Measurements from ENCODE around the gene WASF3.

The WASF3 gene

DNA sequence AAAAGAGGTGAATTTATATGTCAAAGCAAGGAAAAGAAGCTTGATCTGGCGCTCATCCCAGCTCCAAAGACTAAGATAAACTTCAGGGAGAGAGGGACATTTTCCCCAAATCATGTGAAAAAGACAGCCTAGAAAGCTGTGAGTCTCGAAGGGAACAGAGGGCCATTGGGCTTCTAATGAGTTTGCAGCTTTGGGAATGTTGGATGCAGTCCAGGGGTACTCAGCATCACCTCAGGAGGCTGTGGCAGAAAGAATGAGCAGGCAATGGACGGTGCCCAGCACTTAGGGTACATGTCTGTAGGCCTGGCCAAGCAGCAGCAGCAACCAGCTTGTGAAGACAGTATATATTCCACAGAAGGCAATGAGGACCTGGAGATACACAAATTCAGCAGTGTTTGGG lies 25.7 kb upstream of the WASF3 start:
- Histone ChIP-seq H3K36me3 (ENCODE audit: control insufficient read depth in 4 of 4, insufficient read depth in 4 of 4, low read length in 3 of 4) (no peaks in the 10 kb centered on the region), H3K27ac (ENCODE audit: insufficient read depth in 1 of 2, low read depth in 1 of 2, low read length in 2 of 2, poor library complexity in 1 of 2, severe bottlenecking in 2 of 2) (no peak overlapping the region), H3K27me3 (replicated peaks in 2 of 5; ENCODE audit: control insufficient read depth in 4 of 5, insufficient read depth in 5 of 5, low read length in 4 of 5) (peaks cover 0 to 11% (median 0%) of the 10 kb centered on the region in 5 experiments), H3K4me1 (ENCODE audit: control extremely low read depth in 1 of 4, control insufficient read depth in 4 of 4, insufficient read depth in 4 of 4, low read length in 3 of 4) (no peaks in the 10 kb centered on the region), H3K9me3 (ENCODE audit: control extremely low read depth in 1 of 5, control insufficient read depth in 4 of 5, insufficient read depth in 2 of 5, low read depth in 1 of 5, low read length in 4 of 5) (no peaks in the 10 kb centered on the region), H3K4me3 (ENCODE audit: control insufficient read depth in 1 of 7, extremely low read depth in 1 of 7, insufficient read depth in 4 of 7, low read depth in 2 of 7, low read length in 6 of 7) (no peak overlapping the region)
- WGBS (ENCODE audit: insufficient coverage): 100% methylated on average over 2 of the region's 3 CpGs
- CTCF ChIA-PET: interaction anchor here (0.9 kb wide), 1 partner anchor 10 kb away, joined by 5 read pairs; no protein-coding TSS in a partner anchor
- POLR2A ChIA-PET: no interaction called here
- DNase-seq: no peak

DNA sequence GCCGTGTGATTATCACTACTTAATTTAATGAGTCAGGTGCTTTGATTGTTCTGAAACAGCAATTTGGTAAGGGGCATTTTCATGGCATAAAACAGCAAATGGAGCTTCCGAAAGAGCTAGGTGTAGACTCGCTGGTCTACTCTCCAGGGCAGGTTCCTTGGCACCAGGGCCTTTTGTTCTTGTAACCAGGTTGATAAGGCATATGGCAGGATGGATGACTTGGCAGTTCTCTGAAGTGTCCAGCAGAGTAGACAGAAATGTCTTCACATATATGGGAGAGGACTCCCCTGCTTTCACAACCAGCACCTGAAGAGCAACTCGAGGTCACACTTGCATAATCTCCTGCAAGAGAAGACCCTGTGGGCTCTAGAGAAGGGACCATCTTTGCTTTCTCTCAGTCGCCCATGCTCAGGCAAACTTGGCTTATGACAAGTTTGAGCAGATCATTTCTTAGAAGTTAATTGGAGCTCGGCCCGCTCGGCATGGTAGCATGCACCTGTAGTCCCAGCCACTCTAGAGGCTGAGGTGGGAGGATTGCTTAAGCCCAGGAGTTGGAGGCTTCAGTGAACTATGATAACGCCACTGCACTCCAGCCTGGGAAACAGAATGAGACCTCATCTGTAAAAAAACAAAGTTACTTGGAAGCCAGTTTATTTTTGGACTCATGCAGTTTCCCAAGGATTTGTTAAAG lies 23.3 kb upstream of the WASF3 start:
- Histone ChIP-seq H3K9me3 (ENCODE audit: control extremely low read depth in 1 of 5, control insufficient read depth in 4 of 5, insufficient read depth in 2 of 5, low read depth in 1 of 5, low read length in 4 of 5) (no peaks in the 10 kb centered on the region), H3K36me3 (ENCODE audit: control insufficient read depth in 4 of 4, insufficient read depth in 4 of 4, low read length in 3 of 4) (no peaks in the 10 kb centered on the region), H3K27me3 (replicated peaks in 2 of 5; ENCODE audit: control insufficient read depth in 4 of 5, insufficient read depth in 5 of 5, low read length in 4 of 5) (peaks cover 0 to 9% (median 4%) of the 10 kb centered on the region in 5 experiments), H3K27ac (ENCODE audit: insufficient read depth in 1 of 2, low read depth in 1 of 2, low read length in 2 of 2, poor library complexity in 1 of 2, severe bottlenecking in 2 of 2) (no peak overlapping the region), H3K4me1 (ENCODE audit: control extremely low read depth in 1 of 4, control insufficient read depth in 4 of 4, insufficient read depth in 4 of 4, low read length in 3 of 4) (no peaks in the 10 kb centered on the region), H3K4me3 (ENCODE audit: control insufficient read depth in 1 of 7, extremely low read depth in 1 of 7, insufficient read depth in 4 of 7, low read depth in 2 of 7, low read length in 6 of 7) (no peak overlapping the region)
- WGBS (ENCODE audit: insufficient coverage): 97% methylated on average over 5 of the region's 9 CpGs
- no peak for DNase-seq
- ChIA-PET POLR2A (no interaction called here), CTCF (interaction anchor here (1.4 kb wide), 1 partner anchor 39 kb away, joined by 3 read pairs; no protein-coding TSS in a partner anchor)

DNA sequence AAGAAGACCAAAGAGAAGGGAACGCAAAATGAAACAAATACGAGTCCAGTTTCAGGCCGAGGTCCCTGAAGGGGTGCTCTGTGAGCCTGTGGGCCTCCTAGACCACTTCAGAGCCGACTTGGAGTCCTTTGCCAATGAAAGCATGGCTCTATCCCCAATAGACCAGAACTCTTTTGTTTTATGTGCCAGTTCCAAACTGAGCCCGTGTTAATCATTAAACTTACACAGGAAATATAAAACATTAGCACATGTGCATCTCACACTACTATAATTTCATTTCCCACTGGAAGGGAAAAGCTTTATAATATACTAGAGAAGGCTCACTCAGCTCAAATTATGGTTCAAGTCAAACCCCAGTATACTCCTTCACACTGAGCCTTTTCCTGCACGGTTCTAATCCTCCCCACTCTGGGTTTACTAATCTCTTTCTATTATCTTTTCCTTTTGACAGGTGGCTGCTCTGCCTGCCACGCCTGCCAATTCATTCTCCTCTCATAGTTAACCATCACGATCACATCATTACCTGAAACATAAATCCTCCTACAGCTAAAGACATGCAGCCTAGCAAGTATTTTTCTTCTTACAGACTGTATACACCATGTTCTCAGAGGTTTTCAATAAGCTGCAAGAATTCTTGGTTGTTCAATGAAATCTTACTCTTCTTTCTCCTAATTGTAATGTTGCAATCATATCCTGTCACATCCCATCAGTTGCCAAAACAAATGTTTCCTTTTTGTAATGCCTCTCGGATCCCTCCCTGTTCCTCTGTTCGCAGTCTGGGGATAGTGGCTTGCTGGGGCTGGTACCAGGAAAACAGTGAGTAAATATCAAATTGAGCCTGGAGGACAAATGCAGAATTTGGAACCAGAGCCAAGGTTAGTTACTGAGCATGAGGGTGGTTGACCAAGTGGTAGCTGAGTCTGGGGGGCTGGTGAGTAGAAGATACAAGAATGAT lies 18.8 kb upstream of the WASF3 start:
- 82% methylated on average over 8 of the region's 10 CpGs for WGBS (ENCODE audit: insufficient coverage)
- H3K4me1 ChIP-seq (ENCODE audit: control extremely low read depth in 1 of 4, control insufficient read depth in 4 of 4, insufficient read depth in 4 of 4, low read length in 3 of 4): no peaks in the 10 kb centered on the region
- no peak overlapping the region for H3K4me3 ChIP-seq (ENCODE audit: control insufficient read depth in 1 of 7, extremely low read depth in 1 of 7, insufficient read depth in 4 of 7, low read depth in 2 of 7, low read length in 6 of 7)
- CTCF ChIA-PET: no interaction called here
- H3K36me3 ChIP-seq (ENCODE audit: control insufficient read depth in 4 of 4, insufficient read depth in 4 of 4, low read length in 3 of 4): no peaks in the 10 kb centered on the region
- POLR2A ChIA-PET: no interaction called here
- H3K27ac ChIP-seq (ENCODE audit: insufficient read depth in 1 of 2, low read depth in 1 of 2, low read length in 2 of 2, poor library complexity in 1 of 2, severe bottlenecking in 2 of 2): no peak overlapping the region
- H3K27me3 ChIP-seq (replicated peaks in 2 of 5; ENCODE audit: control insufficient read depth in 4 of 5, insufficient read depth in 5 of 5, low read length in 4 of 5): peaks cover 0 to 16% (median 6%) of the 10 kb centered on the region in 5 experiments
- no peaks in the 10 kb centered on the region for H3K9me3 ChIP-seq (ENCODE audit: control extremely low read depth in 1 of 5, control insufficient read depth in 4 of 5, insufficient read depth in 2 of 5, low read depth in 1 of 5, low read length in 4 of 5)
- DNase-seq: no peak

DNA sequence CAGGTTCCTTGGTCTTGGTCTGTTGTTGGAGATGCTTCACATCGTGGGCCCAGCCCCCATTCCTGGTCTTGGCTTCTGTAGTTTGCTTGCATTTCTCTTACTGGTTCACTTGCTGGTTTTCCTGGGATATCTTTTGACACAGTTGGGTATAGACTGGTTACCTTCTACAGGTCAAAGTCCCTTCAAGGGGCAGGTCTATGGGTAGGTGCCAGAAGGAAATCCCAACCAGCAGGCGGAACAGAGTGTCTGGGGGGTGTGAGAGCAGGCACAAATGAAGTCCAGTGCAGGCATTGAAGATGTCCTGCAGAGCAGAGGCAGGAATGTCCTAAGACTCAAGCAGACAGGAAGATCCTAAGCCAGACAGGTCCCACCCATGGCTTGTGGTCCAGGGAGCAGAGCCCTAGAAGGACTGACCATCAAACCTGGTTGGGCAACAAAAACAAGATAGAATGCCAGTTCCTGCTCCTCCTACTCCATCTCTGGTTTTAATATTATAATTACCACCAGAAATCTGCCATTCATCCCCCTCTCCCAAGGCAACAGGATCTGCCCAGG lies 17.7 kb upstream of the WASF3 start:
- Histone ChIP-seq H3K4me1 (ENCODE audit: control extremely low read depth in 1 of 4, control insufficient read depth in 4 of 4, insufficient read depth in 4 of 4, low read length in 3 of 4) (no peaks in the 10 kb centered on the region), H3K27ac (ENCODE audit: insufficient read depth in 1 of 2, low read depth in 1 of 2, low read length in 2 of 2, poor library complexity in 1 of 2, severe bottlenecking in 2 of 2) (no peak overlapping the region), H3K36me3 (ENCODE audit: control insufficient read depth in 4 of 4, insufficient read depth in 4 of 4, low read length in 3 of 4) (no peaks in the 10 kb centered on the region), H3K4me3 (ENCODE audit: control insufficient read depth in 1 of 7, extremely low read depth in 1 of 7, insufficient read depth in 4 of 7, low read depth in 2 of 7, low read length in 6 of 7) (no peak overlapping the region), H3K27me3 (replicated peaks in 2 of 5; ENCODE audit: control insufficient read depth in 4 of 5, insufficient read depth in 5 of 5, low read length in 4 of 5) (peaks cover 0 to 16% (median 8%) of the 10 kb centered on the region in 5 experiments), H3K9me3 (ENCODE audit: control extremely low read depth in 1 of 5, control insufficient read depth in 4 of 5, insufficient read depth in 2 of 5, low read depth in 1 of 5, low read length in 4 of 5) (no peaks in the 10 kb centered on the region)
- DNase-seq: no peak
- 92% methylated on average over 2 of the region's 2 CpGs for WGBS (ENCODE audit: insufficient coverage)
- ChIA-PET POLR2A (no interaction called here), CTCF (no interaction called here)

DNA sequence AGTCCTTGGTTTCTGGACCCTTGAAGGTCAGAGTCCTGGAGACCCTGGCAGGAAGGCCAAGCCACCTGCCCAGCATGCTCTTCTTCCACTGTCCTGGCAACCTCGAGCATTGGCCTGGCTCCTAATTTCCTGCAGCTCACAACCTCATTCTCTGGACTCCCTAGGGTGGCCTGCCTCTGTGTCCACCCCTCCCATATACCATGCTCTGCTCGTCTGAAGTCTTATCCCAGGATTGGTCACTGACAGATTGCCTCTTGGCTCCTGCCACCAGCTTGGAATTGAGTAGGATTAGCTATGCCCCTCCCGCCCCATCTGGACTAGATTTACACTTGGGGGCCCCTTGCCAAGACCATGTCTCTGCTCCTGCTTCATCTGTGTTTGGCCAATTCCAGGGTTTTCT lies 17.1 kb upstream of the WASF3 start:
- H3K36me3 ChIP-seq (ENCODE audit: control insufficient read depth in 4 of 4, insufficient read depth in 4 of 4, low read length in 3 of 4): no peaks in the 10 kb centered on the region
- POLR2A ChIA-PET: no interaction called here
- no peaks in the 10 kb centered on the region for H3K9me3 ChIP-seq (ENCODE audit: control extremely low read depth in 1 of 5, control insufficient read depth in 4 of 5, insufficient read depth in 2 of 5, low read depth in 1 of 5, low read length in 4 of 5)
- DNase-seq: no peak
- no peak overlapping the region for H3K27ac ChIP-seq (ENCODE audit: insufficient read depth in 1 of 2, low read depth in 1 of 2, low read length in 2 of 2, poor library complexity in 1 of 2, severe bottlenecking in 2 of 2)
- H3K4me1 ChIP-seq (ENCODE audit: control extremely low read depth in 1 of 4, control insufficient read depth in 4 of 4, insufficient read depth in 4 of 4, low read length in 3 of 4): no peaks in the 10 kb centered on the region
- H3K27me3 ChIP-seq (replicated peaks in 2 of 5; ENCODE audit: control insufficient read depth in 4 of 5, insufficient read depth in 5 of 5, low read length in 4 of 5): peaks cover 0 to 19% (median 8%) of the 10 kb centered on the region in 5 experiments
- CTCF ChIA-PET: no interaction called here
- WGBS (ENCODE audit: insufficient coverage): 87% methylated on average over 3 of the region's 3 CpGs
- H3K4me3 ChIP-seq (ENCODE audit: control insufficient read depth in 1 of 7, extremely low read depth in 1 of 7, insufficient read depth in 4 of 7, low read depth in 2 of 7, low read length in 6 of 7): no peak overlapping the region

DNA sequence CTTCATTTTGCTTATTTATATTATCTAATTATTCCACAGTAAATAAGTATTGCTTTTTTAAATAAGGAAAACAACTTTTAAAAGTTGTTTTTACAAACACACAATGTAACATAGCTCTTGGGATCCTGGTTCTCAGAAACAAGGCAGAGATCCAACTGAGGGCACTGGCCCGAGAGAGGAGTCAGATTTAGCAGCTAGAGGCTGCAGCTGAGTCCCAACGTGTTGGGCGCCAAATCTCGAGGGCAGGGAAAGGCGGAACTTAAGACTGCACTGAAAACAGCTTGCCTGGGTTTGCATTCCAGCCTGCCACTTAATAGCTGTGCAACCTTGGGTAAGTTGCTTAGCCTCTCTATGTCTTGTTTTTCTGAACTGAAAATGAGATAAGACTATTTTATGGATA lies 16.4 kb upstream of the WASF3 start:
- no peaks in the 10 kb centered on the region for H3K4me1 ChIP-seq (ENCODE audit: control extremely low read depth in 1 of 4, control insufficient read depth in 4 of 4, insufficient read depth in 4 of 4, low read length in 3 of 4)
- ChIA-PET CTCF (interaction anchor here (2.1 kb wide), 1 partner anchor 9 kb away, joined by 5 read pairs; no protein-coding TSS in a partner anchor), POLR2A (no interaction called here)
- H3K27me3 ChIP-seq (replicated peaks in 2 of 5; ENCODE audit: control insufficient read depth in 4 of 5, insufficient read depth in 5 of 5, low read length in 4 of 5): peaks cover 0 to 17% (median 8%) of the 10 kb centered on the region in 5 experiments
- no peaks in the 10 kb centered on the region for H3K36me3 ChIP-seq (ENCODE audit: control insufficient read depth in 4 of 4, insufficient read depth in 4 of 4, low read length in 3 of 4)
- WGBS (ENCODE audit: insufficient coverage): 93% methylated on average over 4 of the region's 5 CpGs
- DNase-seq: no peak
- no peak overlapping the region for H3K4me3 ChIP-seq (ENCODE audit: control insufficient read depth in 1 of 7, extremely low read depth in 1 of 7, insufficient read depth in 4 of 7, low read depth in 2 of 7, low read length in 6 of 7)
- no peaks in the 10 kb centered on the region for H3K9me3 ChIP-seq (ENCODE audit: control extremely low read depth in 1 of 5, control insufficient read depth in 4 of 5, insufficient read depth in 2 of 5, low read depth in 1 of 5, low read length in 4 of 5)
- no peak overlapping the region for H3K27ac ChIP-seq (ENCODE audit: insufficient read depth in 1 of 2, low read depth in 1 of 2, low read length in 2 of 2, poor library complexity in 1 of 2, severe bottlenecking in 2 of 2)
